Activated naive CD4-positive, alpha-beta T cell treated with anti-CD3 and anti-CD28 coated beads, Interleukin-2, amount 50 U/mL, for 72 hours (primary cell): ENCODE data around the gene TAF11L10. TPM values are rescaled to one million over a fixed set of nuclear protein-coding genes. Genes with fewer than 3 reads are reported as not detected.
"Not testable (repeated sequence)": the region's sequence is repeated elsewhere in the genome, so short reads cannot be mapped to it uniquely, and the experiment has no call there.

Experiments used
- ATAC-seq, 2 donors: fragments of 150-1000 bp; cut with Tn5 transposase; 2 replicates each; pipeline ENCODE4 v1.10.0; 2021; ENCODE audit warnings: mild to moderate bottlenecking in 2 of 2, moderate library complexity in 2 of 2
- DNase-seq, 2 donors: peaks; one replicate each; pipeline ENCODE4 v3.0.0; 2021 to 2022; ENCODE audit warnings: low spot score in 2 of 2
- H3K27ac Mint-ChIP-seq, 2 donors: one replicate each; pipeline ENCODE4 v1.8.0; 2022; ENCODE audit warnings: mild to moderate bottlenecking in 2 of 2, mixed read lengths in 2 of 2
- H3K36me3 Mint-ChIP-seq, 2 donors: one replicate each; pipeline ENCODE4 v1.8.0; 2022; ENCODE audit warnings: mixed read lengths in 2 of 2
- H3K9me3 Mint-ChIP-seq, 2 donors: one replicate each; pipeline ENCODE4 v1.8.0; 2022; ENCODE audit warnings: mixed read lengths in 2 of 2
- total RNA-seq, 2 donors: library from RNA; stranded (reverse); gene quantifications; one replicate each; pipeline ENCODE4 v1.2.3, GENCODE V29; 2022

The TAF11L10 gene
- total RNA-seq: not detected

DNA sequence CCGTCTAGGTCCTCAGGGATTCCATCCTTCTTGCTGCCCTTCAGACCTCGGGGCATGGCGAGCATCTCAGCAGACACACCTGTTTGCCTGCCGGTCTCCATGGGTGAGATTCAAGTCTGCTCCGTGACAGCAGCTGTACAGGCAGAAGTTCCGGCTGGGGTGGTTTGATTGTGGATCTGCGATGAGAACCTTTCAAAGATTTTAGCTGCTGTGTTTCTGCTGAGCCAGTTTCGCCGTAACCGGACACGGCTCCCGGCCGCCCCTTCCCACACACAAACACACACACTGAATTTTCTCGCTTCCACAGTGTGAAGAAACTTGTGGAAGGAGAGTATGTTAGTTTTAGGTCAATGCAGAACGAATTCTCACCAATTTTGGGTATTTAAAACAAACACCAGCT is at the start of gene TAF11L10:
TSS of gene TAF11L10 (minus strand) at position 101 of the 400 bp plus-strand sequence.
- not testable (repeated sequence) for DNase-seq, H3K27ac Mint-ChIP-seq, ATAC-seq, H3K36me3 Mint-ChIP-seq, H3K9me3 Mint-ChIP-seq

DNA sequence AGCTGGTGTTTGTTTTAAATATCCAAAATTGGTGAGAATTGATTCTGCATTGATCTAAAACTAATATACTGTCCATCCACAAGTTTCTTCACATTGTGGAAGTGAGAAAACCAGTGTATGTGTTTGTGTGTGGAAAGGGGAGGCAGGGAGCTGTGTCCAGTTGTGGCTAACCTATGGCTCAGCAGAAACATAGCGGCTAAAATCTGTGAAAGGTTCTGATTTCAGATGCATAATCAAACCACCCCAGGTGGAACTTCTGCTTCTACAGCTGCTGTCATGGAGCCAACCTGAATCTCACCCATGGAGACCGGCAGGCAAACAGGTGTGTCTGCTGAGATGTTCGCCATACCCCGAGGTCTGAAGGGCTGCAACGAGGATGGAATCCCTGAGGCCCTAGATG is 36.5 kb upstream of the TAF11L10 start, which contains the start of gene TAF11L14:
TSS of gene TAF11L14 (plus strand) at position 301 of the 400 bp plus-strand sequence.
- peaks cover 5 to 6% of the 10 kb centered on the region in 2 donors for H3K9me3 Mint-ChIP-seq
- no peak for ATAC-seq
- no peak within 1 kb of the TSS for H3K27ac Mint-ChIP-seq

DNA sequence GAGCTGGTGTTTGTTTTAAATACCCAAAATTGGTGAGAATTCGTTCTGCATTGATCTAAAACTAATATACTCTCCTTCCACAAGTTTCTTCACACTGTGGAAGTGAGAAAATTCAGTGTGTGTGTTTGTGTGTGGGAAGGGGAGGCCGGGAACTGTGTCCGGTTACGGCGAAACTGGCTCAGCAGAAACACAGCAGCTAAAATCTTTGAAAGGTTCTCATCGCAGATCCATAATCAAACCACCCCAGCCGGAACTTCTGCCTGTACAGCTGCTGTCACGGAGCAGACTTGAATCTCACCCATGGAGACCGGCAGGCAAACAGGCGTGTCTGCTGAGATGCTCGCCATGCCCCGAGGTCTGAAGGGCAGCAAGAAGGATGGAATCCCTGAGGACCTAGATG is 34.2 kb upstream of the TAF11L10 start, which contains the start of gene TAF11L13:
TSS of gene TAF11L13 (plus strand) at position 301 of the 400 bp plus-strand sequence.
- not testable (repeated sequence) for ATAC-seq, H3K27ac Mint-ChIP-seq, DNase-seq, H3K36me3 Mint-ChIP-seq, H3K9me3 Mint-ChIP-seq

More for the DNA sequence above, 36.5 kb upstream of the TAF11L10 start, which contains the start of gene TAF11L14:
- no peaks in the 10 kb centered on the region for H3K36me3 Mint-ChIP-seq
- no peak for DNase-seq

DNA sequence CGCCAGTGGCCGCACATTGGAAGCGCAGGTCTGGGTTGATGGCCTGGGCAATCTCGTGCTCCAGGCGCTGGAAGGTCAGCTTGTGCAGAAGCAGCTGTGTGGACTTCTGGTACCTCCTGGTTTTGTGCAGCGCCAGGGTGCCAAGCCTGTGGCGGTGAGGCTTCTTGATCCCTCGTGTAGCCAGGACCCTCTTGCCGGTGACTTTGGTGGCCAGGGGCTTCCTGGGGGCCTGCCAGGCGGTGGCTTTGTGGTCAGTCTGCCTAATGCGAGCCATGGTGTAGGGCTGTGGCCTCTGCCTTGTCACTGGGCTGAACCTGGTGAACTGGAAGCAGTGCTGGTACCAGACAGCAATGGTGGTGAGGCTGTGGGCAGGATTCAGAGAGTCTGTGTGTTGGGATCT is 28.1 kb upstream of the TAF11L10 start:
- Mint-ChIP-seq H3K27ac (no peak overlapping the region), H3K9me3 (peaks cover 0 to 7% of the 10 kb centered on the region in 2 donors), H3K36me3 (no peaks in the 10 kb centered on the region)
- DNase-seq (no peak), ATAC-seq (no peak)

DNA sequence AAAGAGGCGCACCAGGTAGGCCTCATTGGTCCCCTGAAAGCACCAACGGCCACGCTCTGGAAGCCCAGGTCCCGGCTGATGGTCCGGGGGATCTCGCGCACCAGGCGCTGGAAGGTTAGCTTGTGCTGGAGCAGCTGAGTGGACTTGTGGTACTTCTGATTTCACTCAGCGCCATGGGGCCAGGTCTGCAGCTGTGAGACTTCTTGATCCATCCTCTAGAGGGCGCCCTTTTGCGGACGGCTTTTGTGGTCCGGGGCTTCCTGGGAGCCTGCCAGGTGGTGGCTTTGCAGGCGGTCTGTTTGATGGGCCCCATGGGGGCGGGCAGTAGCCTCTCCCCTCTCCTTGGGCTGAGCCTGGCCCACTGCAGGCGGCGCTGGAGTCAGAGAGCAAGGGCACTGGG is 23.0 kb upstream of the TAF11L10 start:
- Mint-ChIP-seq H3K9me3 (peaks cover 8 to 15% of the 10 kb centered on the region in 2 donors), H3K36me3 (no peaks in the 10 kb centered on the region), H3K27ac (no peak overlapping the region)
- DNase-seq (no peak), ATAC-seq (no peak)

DNA sequence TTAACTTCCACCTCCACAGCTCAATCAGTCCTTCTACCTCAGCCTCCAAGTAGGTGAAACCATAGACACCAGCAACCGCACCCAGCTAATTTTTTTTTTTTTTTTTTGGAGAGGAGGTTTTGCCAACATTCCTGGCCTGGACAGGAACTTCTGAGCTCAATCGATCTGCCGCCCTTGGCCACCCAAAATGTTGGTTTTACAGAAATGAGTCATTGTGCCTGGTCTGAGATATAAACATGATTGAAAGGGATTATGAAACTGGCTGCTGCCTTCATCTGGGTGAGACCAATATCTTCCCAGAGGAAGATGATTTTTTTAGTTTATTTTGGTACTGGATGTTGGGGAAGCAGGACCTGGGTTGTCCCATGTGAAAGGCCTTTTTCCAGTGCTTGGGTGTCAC is 21.7 kb upstream of the TAF11L10 start:
- Mint-ChIP-seq H3K36me3 (no peaks in the 10 kb centered on the region), H3K9me3 (peaks cover 8 to 22% of the 10 kb centered on the region in 2 donors), H3K27ac (no peak overlapping the region)
- ATAC-seq (no peak), DNase-seq (no peak)

DNA sequence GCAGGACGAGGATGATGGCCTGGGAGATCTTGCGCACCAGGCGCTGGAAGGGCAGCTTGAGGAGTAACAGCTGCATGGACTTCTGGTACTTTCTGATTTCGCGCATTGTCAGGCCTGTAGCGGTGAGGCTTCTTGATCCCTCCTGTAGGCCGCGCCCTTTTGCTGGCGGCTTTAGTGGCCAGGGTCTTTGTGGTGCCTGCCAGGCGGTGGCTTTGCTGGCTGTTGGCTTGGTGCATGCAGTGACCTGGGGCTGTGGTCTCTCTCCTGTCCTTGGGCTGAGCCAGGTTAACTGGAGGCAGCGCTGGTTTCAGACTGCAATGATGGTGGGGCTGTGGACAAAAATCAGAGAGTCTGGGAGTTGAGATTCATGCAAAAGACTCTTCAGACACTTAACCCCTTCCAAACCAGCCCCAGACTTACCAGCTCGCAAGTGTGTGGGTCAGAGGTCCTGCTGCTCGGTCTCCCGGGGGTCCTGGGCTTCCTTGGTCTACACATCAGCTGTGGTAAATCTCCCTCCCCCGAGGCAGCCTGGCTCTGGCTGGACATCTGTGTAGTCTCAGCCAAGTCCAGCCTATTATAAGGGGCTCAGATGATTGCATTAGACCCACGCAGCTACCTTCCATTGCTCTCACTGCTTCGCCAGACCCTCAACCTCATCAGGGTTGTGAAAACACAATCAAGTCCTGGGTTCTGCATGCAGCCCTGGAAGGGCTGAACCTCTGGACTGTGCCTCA is 17.4 kb upstream of the TAF11L10 start:
- peaks cover 8 to 28% of the 10 kb centered on the region in 2 donors for H3K9me3 Mint-ChIP-seq
- DNase-seq (no peak), ATAC-seq (no peak)
- no peaks in the 10 kb centered on the region for H3K36me3 Mint-ChIP-seq
- H3K27ac Mint-ChIP-seq: no peak overlapping the region

DNA sequence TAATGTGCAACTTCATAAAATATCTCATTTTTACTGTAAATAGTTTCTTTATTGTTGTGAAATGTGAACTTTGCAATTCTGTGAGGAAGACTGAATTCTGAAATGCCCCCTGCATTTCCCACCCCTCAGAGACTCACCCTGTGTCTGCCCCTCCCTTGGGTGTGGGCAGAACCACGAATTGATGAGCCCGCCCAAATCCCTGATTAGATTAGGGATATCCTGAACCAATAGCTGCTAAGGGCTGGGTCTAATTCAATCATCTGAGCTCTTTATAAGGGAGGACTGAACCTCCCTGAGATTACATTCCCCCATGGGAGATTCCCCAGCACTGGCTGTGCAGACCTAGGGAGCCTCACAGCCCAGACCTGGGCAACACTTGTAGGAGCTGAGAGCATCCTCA is 12.5 kb upstream of the TAF11L10 start, which contains the start of gene TAF11L12:
TSS of gene TAF11L12 (plus strand) at position 301 of the 400 bp plus-strand sequence.
- H3K9me3 Mint-ChIP-seq: peaks cover 4 to 25% of the 10 kb centered on the region in 2 donors
- H3K36me3 Mint-ChIP-seq, H3K27ac Mint-ChIP-seq, ATAC-seq, DNase-seq: not testable (repeated sequence)

DNA sequence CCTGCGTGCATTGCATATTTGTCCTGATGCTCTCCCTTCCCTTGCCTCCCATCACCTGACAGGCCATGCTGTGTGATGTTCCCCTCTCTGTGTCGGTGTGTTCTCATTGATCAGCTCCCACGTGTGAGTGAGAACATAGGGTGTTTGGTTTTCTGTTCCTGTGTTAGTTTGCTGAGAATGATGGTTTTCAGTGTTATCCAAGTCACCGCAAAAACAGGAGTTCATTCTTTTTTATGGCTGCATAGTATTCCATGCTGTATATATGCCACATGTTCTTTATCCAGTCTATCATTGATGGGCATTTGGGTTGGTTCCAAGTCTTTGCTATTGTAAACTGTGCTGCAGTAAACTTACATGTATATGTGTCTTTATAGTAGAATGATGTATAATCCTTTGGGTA is 9.8 kb upstream of the TAF11L10 start:
- peaks cover 9 to 13% of the 10 kb centered on the region in 2 donors for H3K9me3 Mint-ChIP-seq
- H3K27ac Mint-ChIP-seq, H3K36me3 Mint-ChIP-seq, ATAC-seq, DNase-seq: not testable (repeated sequence)

DNA sequence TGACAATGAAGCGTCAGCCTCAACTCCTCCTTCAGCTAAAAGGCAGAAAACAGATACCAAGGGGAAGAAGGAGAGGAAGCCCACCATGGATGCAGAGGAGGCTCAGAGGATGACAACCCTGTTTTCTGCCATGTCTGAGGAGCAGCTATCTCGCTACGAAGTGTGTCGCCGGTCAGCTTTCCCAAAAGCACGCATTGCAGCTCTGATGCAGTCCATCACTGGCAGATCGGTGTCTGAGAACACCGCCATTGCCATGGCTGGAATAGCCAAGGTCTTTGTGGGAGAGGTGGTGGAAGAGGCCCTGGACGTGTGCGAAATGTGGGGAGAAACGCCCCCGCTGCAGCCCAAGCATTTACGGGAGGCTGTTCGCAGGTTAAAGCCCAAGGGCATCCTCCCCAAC is 7.3 kb upstream of the TAF11L10 start:
- ATAC-seq (no peak), DNase-seq (no peak)
- no peaks in the 10 kb centered on the region for H3K36me3 Mint-ChIP-seq
- H3K9me3 Mint-ChIP-seq: peaks cover 8 to 12% of the 10 kb centered on the region in 2 donors
- no peak overlapping the region for H3K27ac Mint-ChIP-seq

DNA sequence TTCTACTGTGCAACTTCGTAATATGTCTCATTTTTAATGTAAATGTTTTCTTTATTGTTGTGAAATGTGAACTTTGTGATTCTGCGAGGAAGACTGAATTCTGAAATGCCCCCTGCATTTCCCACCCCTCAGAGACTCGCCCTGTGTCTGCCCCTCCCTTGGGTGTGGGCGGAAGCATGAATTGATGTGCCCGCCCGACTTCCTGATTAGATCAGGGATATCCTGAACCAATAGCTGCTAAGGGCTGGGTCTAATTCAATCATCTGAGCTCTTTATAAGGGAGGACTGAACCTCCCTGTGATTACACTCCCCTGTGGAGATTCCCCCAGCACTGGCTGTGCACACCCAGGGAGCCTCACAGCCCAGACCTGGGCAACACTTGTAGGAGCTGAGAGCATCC is 6.3 kb upstream of the TAF11L10 start, which contains the start of gene TAF11L11:
TSS of gene TAF11L11 (plus strand) at position 304 of the 400 bp plus-strand sequence.
- not testable (repeated sequence) for DNase-seq, H3K27ac Mint-ChIP-seq, ATAC-seq, H3K36me3 Mint-ChIP-seq
- peaks cover 8 to 15% of the 10 kb centered on the region in 2 donors for H3K9me3 Mint-ChIP-seq

DNA sequence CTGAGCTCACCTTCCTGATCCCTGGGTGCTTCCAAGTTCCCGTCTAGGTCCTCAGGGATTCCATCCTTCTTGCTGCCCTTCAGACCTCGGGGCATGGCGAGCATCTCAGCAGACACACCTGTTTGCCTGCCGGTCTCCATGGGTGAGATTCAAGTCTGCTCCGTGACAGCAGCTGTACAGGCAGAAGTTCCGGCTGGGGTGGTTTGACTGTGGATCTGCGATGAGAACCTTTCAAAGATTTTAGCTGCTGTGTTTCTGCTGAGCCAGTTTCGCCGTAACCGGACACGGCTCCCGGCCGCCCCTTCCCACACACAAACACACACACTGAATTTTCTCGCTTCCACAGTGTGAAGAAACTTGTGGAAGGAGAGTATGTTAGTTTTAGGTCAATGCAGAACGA is 3.4 kb downstream of the TAF11L10 start, which contains the start of gene TAF11L9:
TSS of gene TAF11L9 (minus strand) at position 140 of the 400 bp plus-strand sequence.
- not testable (repeated sequence) for H3K27ac Mint-ChIP-seq, H3K9me3 Mint-ChIP-seq, ATAC-seq, DNase-seq, H3K36me3 Mint-ChIP-seq

DNA sequence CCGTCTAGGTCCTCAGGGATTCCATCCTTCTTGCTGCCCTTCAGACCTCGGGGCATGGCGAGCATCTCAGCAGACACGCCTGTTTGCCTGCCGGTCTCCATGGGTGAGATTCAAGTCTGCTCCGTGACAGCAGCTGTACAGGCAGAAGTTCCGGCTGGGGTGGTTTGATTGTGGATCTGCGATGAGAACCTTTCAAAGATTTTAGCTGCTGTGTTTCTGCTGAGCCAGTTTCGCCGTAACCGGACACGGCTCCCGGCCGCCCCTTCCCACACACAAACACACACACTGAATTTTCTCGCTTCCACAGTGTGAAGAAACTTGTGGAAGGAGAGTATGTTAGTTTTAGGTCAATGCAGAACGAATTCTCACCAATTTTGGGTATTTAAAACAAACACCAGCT is 6.8 kb downstream of the TAF11L10 start, which contains the start of gene TAF11L8:
TSS of gene TAF11L8 (minus strand) at position 101 of the 400 bp plus-strand sequence.
- not testable (repeated sequence) for H3K36me3 Mint-ChIP-seq, ATAC-seq, H3K9me3 Mint-ChIP-seq, H3K27ac Mint-ChIP-seq, DNase-seq

DNA sequence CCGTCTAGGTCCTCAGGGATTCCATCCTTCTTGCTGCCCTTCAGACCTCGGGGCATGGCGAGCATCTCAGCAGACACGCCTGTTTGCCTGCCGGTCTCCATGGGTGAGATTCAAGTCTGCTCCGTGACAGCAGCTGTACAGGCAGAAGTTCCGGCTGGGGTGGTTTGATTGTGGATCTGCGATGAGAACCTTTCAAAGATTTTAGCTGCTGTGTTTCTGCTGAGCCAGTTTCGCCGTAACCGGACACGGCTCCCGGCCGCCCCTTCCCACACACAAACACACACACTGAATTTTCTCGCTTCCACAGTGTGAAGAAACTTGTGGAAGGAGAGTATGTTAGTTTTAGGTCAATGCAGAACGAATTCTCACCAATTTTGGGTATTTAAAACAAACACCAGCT is 12.0 kb downstream of the TAF11L10 start, which contains the start of gene TAF11L7:
TSS of gene TAF11L7 (minus strand) at position 101 of the 400 bp plus-strand sequence.
- H3K36me3 Mint-ChIP-seq, H3K27ac Mint-ChIP-seq, ATAC-seq: not testable (repeated sequence)

More for the DNA sequence above, 12.0 kb downstream of the TAF11L10 start, which contains the start of gene TAF11L7:
- not testable (repeated sequence) for DNase-seq, H3K9me3 Mint-ChIP-seq
